Measurements from ENCODE around the gene PF4V1. TPM values are rescaled to one million over a fixed set of nuclear protein-coding genes. Genes with fewer than 3 reads are reported as not detected.

PF4V1 gene
- total RNA-seq, 1 donor from 2014 or later: not detected

DNA sequence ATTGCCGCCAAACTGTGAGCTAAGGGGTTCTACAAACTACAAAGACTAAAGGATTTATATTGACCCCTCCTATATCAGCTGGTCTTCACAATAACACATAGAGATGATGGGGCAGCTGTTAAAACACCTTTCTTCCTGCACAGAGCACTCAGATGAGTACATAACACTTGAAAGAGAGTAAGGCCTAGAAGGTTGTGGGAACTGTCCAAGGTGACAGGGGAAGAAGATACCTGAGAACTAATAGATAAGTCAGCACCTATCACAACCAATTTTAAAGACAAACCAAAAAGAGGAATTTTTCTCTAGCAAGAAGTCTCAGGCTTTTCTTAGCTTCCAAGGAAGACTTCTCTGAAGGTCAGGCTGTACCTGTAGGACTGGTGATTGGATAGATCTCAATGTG is 35.8 kb upstream of the PF4V1 start:
- intact Hi-C loops (cut with DNase I): no loop called here
- Histone ChIP-seq H3K36me3 (no peaks in the 10 kb centered on the region), H3K4me3 (no peak overlapping the region), H3K27ac (no peak overlapping the region), H3K27me3 (ENCODE audit: low read depth) (no peaks in the 10 kb centered on the region), H3K4me1 (no peaks in the 10 kb centered on the region), H3K9me3 (no peaks in the 10 kb centered on the region)
- TF ChIP-seq CTCF (IDR thresholded peaks at IDR 0.05): no peak
- no peak for ATAC-seq
- DNase-seq: no peak

DNA sequence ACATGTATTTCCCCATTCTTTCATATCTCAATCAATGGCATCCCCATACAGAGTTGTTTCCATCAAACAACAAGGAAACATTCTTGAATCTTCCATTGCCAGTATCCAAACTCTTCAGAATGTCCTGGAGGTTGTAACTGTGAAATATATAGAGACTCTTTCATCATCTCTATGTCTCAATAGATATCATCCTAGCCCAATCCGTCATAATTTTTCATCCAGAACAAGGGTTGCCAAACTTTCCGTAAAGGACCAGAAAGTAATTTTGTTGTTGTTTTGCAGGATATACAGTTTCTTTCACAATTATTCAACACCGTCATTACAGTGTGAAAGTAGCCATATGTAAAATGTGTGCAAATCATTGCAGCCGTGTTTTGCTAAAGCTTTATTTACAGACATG is 31.8 kb upstream of the PF4V1 start:
- H3K4me3 ChIP-seq: no peak overlapping the region
- H3K36me3 ChIP-seq: no peaks in the 10 kb centered on the region
- intact Hi-C loops (cut with DNase I): no loop called here
- no peaks in the 10 kb centered on the region for H3K27me3 ChIP-seq (ENCODE audit: low read depth)
- ATAC-seq (no peak), DNase-seq (no peak)
- TF ChIP-seq CTCF (IDR thresholded peaks at IDR 0.05): no peak
- H3K27ac ChIP-seq: no peak overlapping the region
- no peaks in the 10 kb centered on the region for H3K9me3 ChIP-seq
- H3K4me1 ChIP-seq: no peaks in the 10 kb centered on the region

- Histone ChIP-seq H3K4me1 (no peaks in the 10 kb centered on the region), H3K27me3 (ENCODE audit: low read depth) (no peaks in the 10 kb centered on the region), H3K9me3 (no peaks in the 10 kb centered on the region), H3K36me3 (no peaks in the 10 kb centered on the region), H3K27ac (no peak overlapping the region), H3K4me3 (no peak overlapping the region)
- no peak for TF ChIP-seq CTCF (IDR thresholded peaks at IDR 0.05)
- DNase-seq (no peak), ATAC-seq (no peak)
- intact Hi-C loops (cut with DNase I): no loop called here
These were observed 30.7 kb upstream of the PF4V1 start for GRCh38 chr4:73822389-73822788.

GRCh38 chr4:73822812-73823504 is 30.1 kb upstream of the PF4V1 start:
- Histone ChIP-seq H3K4me1 (no peaks in the 10 kb centered on the region), H3K27ac (no peak overlapping the region), H3K4me3 (no peak overlapping the region), H3K36me3 (no peaks in the 10 kb centered on the region), H3K27me3 (ENCODE audit: low read depth) (no peaks in the 10 kb centered on the region), H3K9me3 (peaks cover 3% of the 10 kb centered on the region)
- DNase-seq (no peak), ATAC-seq (peak in 1 of 2 donors; percentile 29)
- intact Hi-C loops (cut with DNase I): no loop called here
- TF ChIP-seq CTCF (IDR thresholded peaks at IDR 0.05): no peak

DNA sequence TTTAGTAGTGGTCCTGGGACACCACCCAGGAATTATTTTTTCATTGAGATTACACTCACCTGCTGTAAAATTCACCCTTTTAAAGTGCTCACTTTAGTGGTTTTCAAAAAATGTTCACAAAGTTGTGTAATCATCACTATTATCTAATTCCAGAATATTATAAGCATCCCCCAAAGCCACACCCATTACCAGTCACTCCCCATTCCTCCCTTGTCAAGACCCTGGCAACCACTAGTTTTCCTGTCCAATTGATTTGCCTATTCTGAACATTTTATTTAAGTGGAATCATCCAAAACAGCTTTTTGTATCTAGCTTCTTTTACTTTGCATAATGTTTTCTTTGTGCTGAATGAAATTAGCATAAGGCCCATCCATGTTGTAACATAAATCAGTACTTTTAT is 29.3 kb upstream of the PF4V1 start:
- no peak overlapping the region for H3K27ac ChIP-seq
- H3K27me3 ChIP-seq (ENCODE audit: low read depth): no peaks in the 10 kb centered on the region
- H3K4me3 ChIP-seq: no peak overlapping the region
- H3K9me3 ChIP-seq: peaks cover 3% of the 10 kb centered on the region
- ATAC-seq (no peak), DNase-seq (no peak)
- H3K36me3 ChIP-seq: no peaks in the 10 kb centered on the region
- no peaks in the 10 kb centered on the region for H3K4me1 ChIP-seq
- intact Hi-C loops (cut with DNase I): no loop called here
- TF ChIP-seq CTCF (IDR thresholded peaks at IDR 0.05): no peak
